Stimulated activated CD8-positive, alpha-beta memory T cell treated with anti-CD3 and anti-CD28 coated beads, Interleukin-4, amount 100 ng/mL, for 1 hour (primary cell): ENCODE measurements around the gene SORT1.
A peak's percentile ranks its signal among the peaks of the same experiment; 100 is the strongest.
"Not testable (repeated sequence)": the region's sequence is repeated elsewhere in the genome, so short reads cannot be mapped to it uniquely, and the experiment has no call there.

Experiments
- DNase-seq, 2 donors: peaks; one replicate each; pipeline ENCODE4 v3.0.0-alpha.2; 2020; ENCODE audit warnings: low read depth in 2 of 2, low spot score in 1 of 2

The SORT1 gene

DNA sequence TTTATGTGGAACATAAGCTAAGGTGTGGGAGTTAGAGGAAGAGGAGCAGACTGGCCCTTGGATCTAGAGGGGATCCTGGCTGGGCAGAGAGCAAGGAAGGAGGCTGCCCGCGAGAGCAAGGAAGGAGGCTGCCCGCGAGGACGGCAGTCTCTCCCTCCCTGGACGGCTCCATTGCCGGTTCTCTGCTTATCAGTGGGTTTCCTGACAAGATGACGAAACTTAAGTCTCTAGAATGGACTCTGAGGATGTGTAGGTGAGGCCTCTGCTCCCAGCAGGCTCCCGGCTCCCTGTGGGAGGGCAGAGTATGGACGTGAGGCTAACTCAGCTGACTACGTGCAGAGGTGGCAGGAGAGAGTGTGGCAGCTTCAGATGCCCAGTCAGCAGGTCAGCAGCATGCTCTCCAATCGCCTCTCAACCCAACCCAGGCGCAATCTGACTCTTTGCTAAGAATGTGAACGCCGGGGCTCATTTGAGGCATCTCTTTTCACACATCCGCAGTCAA lies 97.0 kb downstream of the SORT1 start:
- no peak for DNase-seq

DNA sequence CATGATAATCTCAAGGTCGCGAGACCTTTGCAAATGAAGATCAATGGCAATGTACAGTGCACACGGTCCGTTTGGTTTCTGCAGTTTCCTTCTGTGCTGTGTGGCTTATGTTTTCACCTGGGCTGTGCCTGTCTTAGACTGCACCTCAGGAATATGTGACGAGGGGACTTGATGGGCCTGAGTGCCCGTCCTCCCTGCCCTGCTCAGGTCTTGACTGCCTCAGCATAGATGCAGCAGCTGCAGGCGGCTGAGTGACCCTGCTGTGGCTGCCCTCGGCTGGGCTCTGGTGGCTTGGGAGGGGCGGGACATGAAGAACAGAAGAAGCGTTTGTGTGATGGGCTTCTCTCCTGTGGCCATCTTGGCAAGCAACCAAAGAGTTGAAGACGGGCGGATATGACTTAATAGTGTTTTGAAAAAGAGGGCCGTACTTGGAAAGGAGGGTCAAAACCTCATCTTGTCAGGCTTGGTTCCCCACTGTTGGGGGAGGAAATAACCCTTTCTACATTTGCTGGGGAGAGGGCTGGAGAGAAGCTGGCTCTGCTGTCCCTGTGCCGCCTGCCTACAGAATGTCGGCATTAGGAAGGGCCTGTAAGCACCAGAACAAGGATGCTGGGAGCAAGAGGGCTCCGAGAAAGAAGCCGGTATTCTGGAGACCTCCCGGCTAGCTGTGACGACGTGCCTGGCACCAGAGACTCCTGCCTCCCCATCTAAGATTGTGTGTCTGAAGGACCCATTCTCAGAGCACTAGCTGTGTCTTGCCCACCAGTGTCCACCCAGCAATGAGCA lies 98.0 kb downstream of the SORT1 start:
- no peak for DNase-seq

DNA sequence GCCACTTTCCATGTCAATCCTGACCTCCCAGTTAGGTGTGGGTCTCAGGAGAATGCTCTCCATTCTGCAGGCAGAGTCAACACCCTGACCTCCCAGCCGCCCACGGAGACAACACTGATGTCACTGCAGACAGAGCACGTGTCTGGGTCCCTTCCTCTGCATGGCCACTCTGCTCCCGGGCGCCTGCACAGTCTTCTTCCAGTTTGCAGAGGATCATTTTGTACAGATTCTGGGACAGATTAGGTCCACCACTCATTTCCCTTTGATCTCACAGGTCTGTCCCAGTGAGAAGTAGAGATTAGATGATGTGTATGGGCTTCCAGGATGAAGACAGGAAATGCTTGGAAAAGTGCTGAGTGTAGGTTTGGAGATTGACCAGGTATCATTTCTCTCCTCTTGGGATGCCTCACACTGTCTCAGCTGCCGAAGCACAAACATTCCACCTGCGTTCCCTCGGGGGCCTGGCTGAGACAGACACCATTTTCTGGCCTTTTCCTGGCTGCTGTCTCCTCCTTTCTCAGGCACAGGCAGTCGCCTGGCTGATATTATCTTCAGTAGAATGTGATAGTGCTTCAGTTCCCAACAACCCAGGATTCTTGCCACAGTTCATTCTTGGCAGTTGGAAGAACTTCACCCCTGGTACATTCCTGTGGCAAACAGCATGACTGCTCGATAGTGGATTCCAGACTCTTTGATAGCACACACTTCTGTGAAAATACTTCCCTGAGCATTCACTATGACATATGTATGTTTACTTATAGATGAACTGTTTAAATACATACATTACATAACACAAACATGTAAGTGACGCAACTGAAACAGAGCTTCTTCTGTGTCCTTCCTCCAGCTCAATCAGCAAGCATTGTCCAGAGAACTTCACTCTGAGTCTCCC lies 98.8 kb downstream of the SORT1 start:
- no peak for DNase-seq

DNA sequence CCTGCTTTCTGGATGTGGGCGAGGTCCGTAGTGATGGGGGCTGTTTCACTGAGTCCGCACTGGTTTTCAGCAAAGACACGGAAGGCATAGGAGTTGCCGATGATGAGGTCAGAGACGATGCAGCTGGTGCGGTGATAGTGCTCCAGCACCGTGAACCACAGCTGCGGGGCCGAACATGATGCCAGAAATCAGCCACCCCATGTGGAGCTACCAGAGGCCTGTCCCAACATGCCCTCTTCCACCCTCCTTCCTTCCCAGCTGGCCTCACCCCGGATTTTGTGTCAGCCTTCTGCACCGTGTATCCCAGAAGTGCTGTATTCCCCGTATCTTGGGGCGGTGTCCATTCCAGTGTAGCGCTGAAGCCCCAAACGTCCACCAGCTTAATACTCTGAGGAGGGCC lies 100.9 kb downstream of the SORT1 start:
- no peak for DNase-seq

GRCh38 chr1:109295712-109296415 lies 101.9 kb downstream of the SORT1 start:
- no peak for DNase-seq

- DNase-seq = no peak
Measured at GRCh38 chr1:109294481-109294880, 103.2 kb downstream of the SORT1 start.

DNA sequence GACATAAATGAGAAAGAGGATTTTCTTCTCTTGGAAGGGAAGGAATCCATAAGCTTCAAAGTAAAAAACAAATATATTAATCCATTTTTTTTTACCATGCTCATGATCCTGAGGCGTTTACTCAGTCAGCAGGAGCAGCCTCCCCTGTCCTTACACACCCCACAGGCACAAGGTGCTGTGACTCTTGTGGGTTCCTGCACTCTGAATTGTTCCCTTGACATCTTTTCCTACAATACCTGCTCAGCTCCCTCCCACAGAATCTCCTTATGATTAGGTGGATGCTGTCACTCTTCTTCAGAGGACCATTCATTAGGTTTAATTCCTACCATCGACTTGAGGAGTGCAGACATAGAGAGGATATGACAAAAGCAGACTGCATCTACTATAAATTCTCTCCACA lies 104.7 kb downstream of the SORT1 start:
- no peak for DNase-seq

- DNase-seq = no peak
Measured at GRCh38 chr1:109292364-109292763, 105.4 kb downstream of the SORT1 start.

DNA sequence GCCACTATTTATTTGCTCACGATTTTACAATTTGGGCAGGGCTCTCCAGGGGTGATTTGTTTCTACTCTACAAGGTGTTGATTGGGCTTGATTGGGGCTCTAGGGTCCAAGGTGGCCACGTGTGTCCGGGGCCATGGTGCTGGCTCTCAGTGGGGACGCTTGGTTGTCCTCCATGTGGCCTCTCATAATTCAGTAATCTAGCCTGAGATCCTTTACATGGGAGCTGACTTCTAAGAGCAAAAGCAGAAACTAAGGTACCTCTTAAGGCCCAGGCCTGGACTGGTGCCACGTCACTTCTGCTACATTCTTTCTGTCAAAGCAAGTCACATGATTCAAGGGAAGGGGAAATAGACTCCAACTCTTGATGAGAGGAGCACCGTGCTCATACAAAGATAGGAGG lies 106.7 kb downstream of the SORT1 start:
- no peak for DNase-seq

DNA sequence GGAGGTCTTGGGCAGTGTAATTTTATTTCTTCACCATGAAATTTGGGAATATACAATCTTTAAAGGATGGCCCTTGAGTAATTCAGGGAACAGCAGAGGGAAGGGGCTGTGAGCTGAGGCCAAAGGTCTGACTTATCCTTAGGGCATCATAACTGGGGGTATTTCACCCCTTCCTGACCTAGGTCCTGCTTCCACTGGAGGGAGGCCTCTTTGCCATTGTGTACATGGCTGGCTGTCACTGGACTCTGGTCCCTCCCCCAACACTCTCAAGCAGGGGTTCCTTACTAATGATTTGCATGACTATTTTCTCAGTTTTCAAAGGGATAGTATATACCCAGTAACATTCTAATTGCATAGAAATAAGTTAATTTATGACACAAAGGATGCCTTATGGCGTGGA lies 107.6 kb downstream of the SORT1 start:
- DNase-seq = no peak

GRCh38 chr1:109286762-109287161 lies 111.0 kb downstream of the SORT1 start:
- DNase-seq = not testable (repeated sequence)

DNA sequence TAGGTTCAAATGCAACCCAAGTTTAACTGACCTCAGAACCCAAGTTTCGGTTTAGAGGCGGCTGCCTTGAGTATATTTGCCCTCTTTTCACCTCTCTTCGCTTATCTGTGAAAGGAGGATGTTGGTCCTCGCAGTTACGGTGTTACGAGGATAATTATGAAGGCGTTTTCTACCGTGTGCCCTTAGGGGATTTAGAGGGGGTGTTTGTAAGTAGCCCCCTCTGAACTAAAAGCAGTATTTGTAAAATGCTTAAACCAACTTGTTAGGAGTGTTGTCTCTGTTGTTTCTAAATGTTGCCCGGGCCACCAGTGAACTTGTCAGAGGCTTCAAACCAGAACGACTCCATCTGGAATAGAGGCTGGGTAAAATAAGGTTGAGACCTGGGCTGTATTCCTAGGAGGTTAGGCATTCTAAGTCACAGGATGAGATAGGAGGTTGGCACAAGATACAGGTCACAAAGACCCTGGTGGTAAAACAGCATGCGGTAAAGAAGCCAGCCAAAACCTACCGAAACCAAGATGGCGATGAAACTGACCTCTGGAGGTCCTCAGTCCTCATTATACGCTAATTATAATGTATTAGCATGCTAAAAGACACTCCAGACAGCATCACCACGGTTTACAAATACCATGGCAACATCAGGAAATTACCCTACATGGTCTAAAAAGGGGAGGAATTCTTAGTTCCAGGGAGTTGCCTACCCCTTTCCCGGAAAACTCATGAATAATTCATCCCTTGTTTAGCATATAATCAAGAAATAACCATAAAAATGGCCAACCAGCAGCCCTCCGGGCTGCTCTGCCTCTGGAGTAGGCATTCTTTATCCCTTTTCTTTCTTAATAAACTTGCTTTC lies 113.7 kb downstream of the SORT1 start:
- DNase-seq = no peak

DNA sequence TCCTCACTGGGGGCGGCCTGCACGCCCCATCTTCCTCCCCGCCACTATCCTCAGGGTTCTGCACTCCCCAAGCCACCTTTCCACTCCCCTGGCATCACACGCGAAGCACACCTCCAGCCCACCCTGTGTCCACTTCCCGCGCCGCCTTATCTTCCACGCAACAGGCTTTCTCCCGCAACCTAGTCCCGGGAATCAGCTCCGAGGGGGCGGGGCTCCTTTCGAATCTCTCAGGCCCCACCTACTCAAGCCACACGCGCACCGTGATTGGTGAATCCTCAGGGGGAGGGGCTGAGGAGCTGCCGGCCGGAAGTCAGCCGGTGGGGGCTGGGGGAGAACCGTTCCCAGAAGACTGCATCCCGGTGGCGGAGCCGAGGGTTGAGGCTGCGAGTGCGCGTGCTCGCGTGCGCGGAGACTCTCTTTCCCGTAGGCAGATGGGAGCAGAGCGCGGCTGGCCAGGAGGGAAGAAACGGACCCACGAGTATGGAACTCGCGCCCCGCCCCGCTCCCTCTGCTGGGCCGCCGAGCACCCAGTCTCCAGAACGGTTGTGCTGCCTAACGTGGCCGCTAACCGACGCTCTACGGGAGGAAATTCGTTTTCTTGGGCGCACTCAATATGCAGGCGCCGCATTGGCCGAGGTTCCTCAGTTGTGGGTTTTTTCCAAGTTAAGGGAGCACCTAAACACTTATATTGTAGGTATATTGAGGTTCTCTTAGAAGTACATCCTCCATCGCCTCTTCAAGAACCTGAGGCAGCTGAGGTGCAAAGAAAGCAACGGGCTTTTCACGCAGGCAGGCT lies 114.6 kb downstream of the SORT1 start, which contains the start of gene PSRC1:
TSS of gene PSRC1 (minus strand) at position 194 of the 796 bp plus-strand sequence.
- peak; percentile 72 to 81 for DNase-seq

- no peak for DNase-seq
Measured at GRCh38 chr1:109282497-109282951, 115.2 kb downstream of the SORT1 start.

GRCh38 chr1:109281680-109282496 lies 115.8 kb downstream of the SORT1 start:
- DNase-seq = no peak

DNA sequence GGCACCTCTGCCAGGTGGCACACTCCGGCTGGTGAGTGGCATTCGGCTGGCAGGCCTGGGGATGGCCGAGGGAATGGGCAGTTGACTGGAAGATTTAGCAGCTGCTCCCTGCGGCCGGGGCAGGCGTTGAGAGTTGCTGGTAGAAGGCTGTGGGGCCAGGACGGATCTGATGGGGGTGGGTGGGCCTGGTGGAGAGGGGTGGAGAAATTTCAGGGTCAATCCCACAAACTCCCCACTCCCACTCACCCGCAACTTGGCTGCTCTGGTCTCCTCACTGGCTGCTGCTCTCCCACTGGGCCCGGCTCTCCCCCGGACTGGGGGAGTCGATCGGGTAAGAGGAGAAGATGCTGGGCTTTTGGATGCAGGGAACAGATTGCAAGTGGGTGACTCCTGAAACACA lies 116.9 kb downstream of the SORT1 start:
- no peak for DNase-seq

GRCh38 chr1:109279615-109280278 lies 118.0 kb downstream of the SORT1 start:
- DNase-seq = no peak
